Measurements from ENCODE around the gene HADHA. TPM values are rescaled to one million over a fixed set of nuclear protein-coding genes. Genes with fewer than 3 reads are reported as not detected.
A peak's percentile ranks its signal among the peaks of the same experiment; 100 is the strongest.

The HADHA gene
- total RNA-seq, 1 experiment from 2014 or later = 112 TPM

GRCh38 chr2:26185304-26185928 is 59.0 kb downstream of the HADHA start:
- no peak for TF ChIP-seq CTCF (conservative IDR thresholded peaks at IDR 0.05)
- H3K4ac ChIP-seq (ENCODE audit: low read depth, low read length) = no peak overlapping the region
- no peak overlapping the region for H3K27ac ChIP-seq (ENCODE audit: insufficient read length, low read depth, low read length)
- no peak overlapping the region for H2BK15ac ChIP-seq (ENCODE audit: low read depth, low read length)
- H3K4me2 ChIP-seq (ENCODE audit: insufficient read depth, insufficient read length, low read length) = peak overlapping the region; percentile 20
- WGBS (ENCODE audit: extremely low coverage, insufficient read length, low lambda C conversion rate) = no CpG with 5 or more reads among the region's 20 CpGs
- no peak overlapping the region for H2BK5ac ChIP-seq (ENCODE audit: insufficient read length, low read length)
- H3K9ac ChIP-seq (ENCODE audit: extremely low read depth, insufficient read length, low read length) = no peak overlapping the region
- no peaks in the 10 kb centered on the region for H3K9me3 ChIP-seq (ENCODE audit: control insufficient read depth, low read depth, low read length)
- no peaks in the 10 kb centered on the region for H3K79me2 ChIP-seq (ENCODE audit: insufficient read depth, low read length)
- no peak overlapping the region for H2AFZ ChIP-seq (ENCODE audit: low read length)
- H3K56ac ChIP-seq (ENCODE audit: insufficient read length, low read depth, low read length) = no peak overlapping the region
- no peak overlapping the region for H3K23ac ChIP-seq (ENCODE audit: insufficient read length, low read depth, low read length)
- H4K20me1 ChIP-seq (ENCODE audit: control insufficient read depth, insufficient read depth, insufficient read length) = no peaks in the 10 kb centered on the region
- no peak overlapping the region for H4K8ac ChIP-seq (replicated peaks; ENCODE audit: insufficient read length, low read depth, low read length)
- H3K79me1 ChIP-seq (ENCODE audit: insufficient read depth, low read depth, low read length, poor library complexity, severe bottlenecking) = no peaks in the 10 kb centered on the region
- peaks cover 37% of the 10 kb centered on the region for H3K27me3 Mint-ChIP-seq (ENCODE audit: low read depth)
- no peak for DNase-seq
- peaks cover 21 to 28% of the 10 kb centered on the region in 2 experiments for H3K4me1 Mint-ChIP-seq
- H2BK20ac ChIP-seq (ENCODE audit: low read depth, low read length, poor library complexity, severe bottlenecking) = no peak overlapping the region
- no peak overlapping the region for H2AK5ac ChIP-seq (ENCODE audit: insufficient read length, low read length)
- H3K23me2 ChIP-seq (ENCODE audit: insufficient read length, low read depth, low read length, poor library complexity, severe bottlenecking) = no peaks in the 10 kb centered on the region
- no peak overlapping the region for H2BK120ac ChIP-seq (ENCODE audit: low read depth, low read length, poor library complexity, severe bottlenecking)
- H3K27me3 ChIP-seq (ENCODE audit: insufficient read depth, low read length) = no peaks in the 10 kb centered on the region
- H3K36me3 Mint-ChIP-seq (ENCODE audit: insufficient read depth in 1 of 3, low read depth in 3 of 3) = peaks cover 24 to 37% (median 28%) of the 10 kb centered on the region in 3 experiments
- no peak overlapping the region for H4K5ac ChIP-seq (ENCODE audit: insufficient read length, low read depth, low read length)
- no peak overlapping the region for H4K91ac ChIP-seq (ENCODE audit: insufficient read length, low read depth, low read length)
- no peaks in the 10 kb centered on the region for H3K4me1 ChIP-seq (ENCODE audit: insufficient read depth, low read length)
- H2BK12ac ChIP-seq (ENCODE audit: insufficient read length, low read depth, low read length) = no peak overlapping the region
- peak overlapping the region; percentile 9; the same call in 1 of the 2 replicates for H3K14ac ChIP-seq (ENCODE audit: insufficient read depth, low read length)
- no peak overlapping the region for H3T11ph ChIP-seq (ENCODE audit: low read length)
- no peak overlapping the region for H3K27ac Mint-ChIP-seq
- no peaks in the 10 kb centered on the region; a peak in 1 of 5 replicates for H3K9me3 Mint-ChIP-seq
- peak overlapping the region; percentile 68 to 73 for H3K4me3 Mint-ChIP-seq
- no peak overlapping the region for H3K18ac ChIP-seq (ENCODE audit: insufficient read length, low read depth, low read length)

All from H9 (cell line).